Mesodermal cell (in vitro differentiated cells): Measurements from ENCODE around the gene JOSD2.
A peak's percentile ranks its signal among the peaks of the same experiment; 100 is the strongest.
"Not testable (repeated sequence)": the region's sequence is repeated elsewhere in the genome, so short reads cannot be mapped to it uniquely, and the experiment has no call there.

Source experiments
- H3K27ac ChIP-seq: 2 replicates; pipeline ENCODE4 v1.7.0; 2013; ENCODE audit warnings: mild to moderate bottlenecking, low read depth, low read length, moderate library complexity; ENCODE audit not compliant: severe bottlenecking
- H3K36me3 ChIP-seq: 2 replicates; pipeline ENCODE4 v1.7.1; 2013; ENCODE audit warnings: mild to moderate bottlenecking, low read length, moderate library complexity; ENCODE audit not compliant: control insufficient read depth, insufficient read depth
- H3K4me1 ChIP-seq: one replicate; pipeline ENCODE4 v1.7.1; 2013; ENCODE audit warnings: mild to moderate bottlenecking, low read length; ENCODE audit not compliant: insufficient read depth, control insufficient read depth, poor library complexity, severe bottlenecking
- H3K4me3 ChIP-seq: 2 replicates; pipeline ENCODE4 v1.7.0; 2013; ENCODE audit warnings: low read length, control low read depth, mild to moderate bottlenecking; ENCODE audit not compliant: insufficient read depth, poor library complexity, severe bottlenecking; ENCODE audit errors: extremely low read depth
- H3K9me3 ChIP-seq: 2 replicates; pipeline ENCODE4 v1.7.1; 2013; ENCODE audit warnings: mild to moderate bottlenecking, low read length, moderate library complexity; ENCODE audit not compliant: control insufficient read depth
- WGBS, 2 experiments: methylation state at CpG; one replicate each; pipeline ENCODE4 v1.1.5; 2013; ENCODE audit warnings: missing lambda C conversion rate in 2 of 2; ENCODE audit not compliant: insufficient coverage in 2 of 2; 5-methylcytosine and 5-hydroxymethylcytosine counted together

Gene JOSD2

DNA sequence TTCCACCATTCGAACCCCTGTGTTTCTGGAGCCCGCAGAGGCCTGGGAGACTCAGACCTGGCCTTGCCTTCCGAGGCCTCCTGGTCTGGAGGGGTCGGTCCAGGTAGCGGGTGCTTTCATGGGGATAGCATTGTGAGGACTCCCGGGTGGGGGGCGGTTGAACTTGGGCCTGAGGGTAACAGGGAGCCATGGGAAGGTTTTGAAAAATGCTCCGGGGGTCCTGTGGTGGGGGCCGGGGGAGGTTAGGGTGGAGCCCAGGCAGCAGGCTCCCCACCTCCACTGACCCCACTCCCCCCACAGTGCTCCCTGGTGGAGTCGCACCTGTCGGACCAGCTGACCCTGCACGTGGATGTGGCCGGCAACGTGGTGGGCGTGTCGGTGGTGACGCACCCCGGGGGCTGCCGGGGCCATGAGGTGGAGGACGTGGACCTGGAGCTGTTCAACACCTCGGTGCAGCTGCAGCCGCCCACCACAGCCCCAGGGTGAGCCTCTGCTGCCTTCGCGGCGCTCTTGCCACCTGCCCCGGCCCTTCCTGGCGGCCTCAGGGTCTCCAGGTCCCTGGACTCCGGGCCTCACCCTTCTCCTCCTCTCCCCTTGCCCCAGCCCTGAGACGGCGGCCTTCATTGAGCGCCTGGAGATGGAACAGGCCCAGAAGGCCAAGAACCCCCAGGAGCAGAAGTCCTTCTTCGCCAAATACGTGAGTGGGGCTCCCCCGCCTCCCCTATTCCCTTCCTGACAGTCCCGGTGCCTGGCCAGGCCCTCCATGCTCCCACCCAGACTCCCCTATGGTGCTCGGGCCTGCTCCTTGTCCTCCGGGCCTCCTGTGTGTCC is 30.5 kb downstream of the JOSD2 start:
- no peak overlapping the region for H3K4me3 ChIP-seq
- peaks cover 31% of the 10 kb centered on the region for H3K36me3 ChIP-seq
- peaks cover 10% of the 10 kb centered on the region for H3K9me3 ChIP-seq
- H3K4me1 ChIP-seq: no peaks in the 10 kb centered on the region
- WGBS, 2 experiments: 91 to 94% methylated on average over 22 to 28 of the region's 37 CpGs
- no peak overlapping the region for H3K27ac ChIP-seq

- WGBS, 2 experiments: 91 to 93% methylated on average over 10 to 14 of the region's 16 CpGs
- peaks cover 31% of the 10 kb centered on the region for H3K36me3 ChIP-seq
These were observed 31.2 kb downstream of the JOSD2 start for GRCh38 chr19:50479761-50480251.

GRCh38 chr19:50478901-50479715 is 31.9 kb downstream of the JOSD2 start:
- Histone ChIP-seq H3K36me3 (peaks cover 31% of the 10 kb centered on the region), H3K4me3 (no peak overlapping the region), H3K27ac (no peak overlapping the region), H3K9me3 (peaks cover 6% of the 10 kb centered on the region), H3K4me1 (no peaks in the 10 kb centered on the region)
- 71 to 85% methylated on average over 11 to 12 of the region's 19 CpGs for WGBS, 2 experiments

More at GRCh38 chr19:50479761-50480251, 31.2 kb downstream of the JOSD2 start:
- Histone ChIP-seq H3K27ac (no peak overlapping the region), H3K4me3 (no peak overlapping the region), H3K4me1 (no peaks in the 10 kb centered on the region), H3K9me3 (peaks cover 6% of the 10 kb centered on the region)

DNA sequence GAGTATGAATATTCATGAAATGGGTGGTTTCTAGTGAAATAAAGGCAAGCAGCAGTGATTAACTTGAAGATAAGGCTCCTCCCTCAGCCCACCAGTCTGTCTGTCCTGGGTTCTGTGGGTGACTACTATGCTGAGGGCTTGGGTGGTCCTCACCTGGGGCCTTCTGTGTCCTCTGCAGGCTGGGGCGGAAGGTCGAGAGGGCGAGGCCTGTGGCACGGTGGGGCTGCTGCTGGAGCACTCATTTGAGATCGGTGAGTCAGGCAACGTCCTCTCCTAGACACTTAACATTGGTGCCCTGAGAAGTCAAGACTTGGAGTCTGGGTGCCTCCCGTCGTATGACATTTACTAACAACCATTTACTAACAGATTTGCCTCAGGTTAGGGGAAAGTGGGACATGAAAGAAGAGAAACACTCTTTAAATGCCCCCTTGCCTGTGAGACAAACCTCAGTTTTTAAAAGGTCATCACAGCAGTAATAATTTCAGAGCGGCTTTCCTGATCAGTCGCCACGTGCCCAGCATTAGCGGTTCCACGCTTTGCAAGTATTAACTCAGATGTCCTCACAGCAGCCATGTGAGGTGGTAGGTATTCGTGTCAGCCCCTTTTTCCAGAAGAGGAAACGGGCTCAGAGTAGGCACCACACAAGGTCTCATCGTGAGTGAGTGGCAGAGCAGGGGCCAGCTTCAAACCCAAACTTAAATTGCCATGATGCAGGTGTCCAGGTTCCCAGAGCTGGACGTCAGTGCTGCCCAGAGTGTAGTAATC is 33.1 kb downstream of the JOSD2 start:
- no peak overlapping the region for H3K27ac ChIP-seq
- H3K4me1 ChIP-seq: no peaks in the 10 kb centered on the region
- H3K9me3 ChIP-seq: peaks cover 6% of the 10 kb centered on the region
- H3K4me3 ChIP-seq: no peak overlapping the region
- WGBS, 2 experiments: 87 to 91% methylated on average over 15 to 17 of the region's 17 CpGs
- H3K36me3 ChIP-seq: peaks cover 31% of the 10 kb centered on the region

DNA sequence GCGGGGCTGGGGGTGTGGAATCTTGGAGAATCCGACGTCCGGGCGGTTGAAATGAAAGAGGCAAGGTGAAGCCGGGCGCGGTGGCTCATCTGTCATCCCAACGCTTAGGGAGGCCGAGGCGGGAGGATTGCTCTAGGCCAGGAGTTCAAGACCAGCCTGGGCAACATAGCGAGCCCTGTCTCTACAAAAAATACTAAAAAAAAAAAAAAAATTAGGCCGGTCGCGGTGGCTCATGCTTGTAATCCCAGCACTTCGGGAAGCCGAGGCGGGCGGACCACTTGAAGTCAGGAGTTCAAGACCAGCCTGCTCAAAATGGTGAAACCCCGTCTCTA is 34.1 kb downstream of the JOSD2 start:
- Histone ChIP-seq H3K9me3 (peaks cover 6% of the 10 kb centered on the region), H3K27ac (no peak overlapping the region), H3K4me1 (no peaks in the 10 kb centered on the region), H3K36me3 (peaks cover 26% of the 10 kb centered on the region), H3K4me3 (peak overlapping the region; percentile 71)
- WGBS, 2 experiments: 19 to 22% methylated on average over 15 to 16 of the region's 20 CpGs

- Histone ChIP-seq H3K9me3 (peaks cover 6% of the 10 kb centered on the region), H3K4me1 (no peaks in the 10 kb centered on the region), H3K4me3 (peak within 1 kb of the TSS; percentile 71), H3K36me3 (peaks cover 23% of the 10 kb centered on the region), H3K27ac (peak within 1 kb of the TSS; percentile 64)
- 7 to 12% methylated on average over 49 to 56 of the region's 58 CpGs for WGBS, 2 experiments
These were observed 34.6 kb downstream of the JOSD2 start, which contains the start of the genes EMC10 and GARIN5A for GRCh38 chr19:50476224-50476906. TSS of gene EMC10 (plus strand) at chr19:50476507. CDS start at chr19:50476545, 38 bp downstream. TSS of gene GARIN5A (minus strand) at chr19:50476848. CDS start at chr19:50476388, 460 bp downstream.

DNA sequence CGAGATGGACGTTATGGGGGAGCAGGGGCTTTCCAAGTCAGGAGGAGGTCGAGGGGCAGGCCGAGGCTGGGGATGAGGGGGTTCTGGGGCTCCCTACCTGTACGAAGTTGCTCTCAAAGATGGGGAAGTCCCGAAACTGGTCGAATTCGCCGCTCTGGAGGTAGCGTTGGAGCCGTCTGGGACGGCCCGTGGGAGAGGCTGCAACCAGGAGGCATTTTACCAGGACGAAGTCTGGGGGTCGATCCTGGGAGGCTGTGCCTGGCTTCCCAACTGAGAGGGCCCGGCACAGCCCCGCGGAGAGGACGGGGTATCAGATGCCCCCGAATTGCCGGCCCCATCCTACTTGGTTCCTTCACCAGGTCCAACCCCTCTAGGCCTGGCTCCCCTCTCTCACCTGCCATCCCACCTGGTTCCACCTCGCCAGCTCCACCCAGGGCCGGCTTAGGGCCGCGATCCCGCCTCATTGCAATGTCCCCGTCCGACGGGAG is 35.2 kb downstream of the JOSD2 start:
- peak overlapping the region; percentile 71 for H3K4me3 ChIP-seq
- WGBS, 2 experiments: 79 to 86% methylated on average over 28 to 29 of the region's 29 CpGs
- peaks cover 6% of the 10 kb centered on the region for H3K9me3 ChIP-seq
- no peak overlapping the region for H3K27ac ChIP-seq
- H3K36me3 ChIP-seq: peaks cover 20% of the 10 kb centered on the region
- no peaks in the 10 kb centered on the region for H3K4me1 ChIP-seq

DNA sequence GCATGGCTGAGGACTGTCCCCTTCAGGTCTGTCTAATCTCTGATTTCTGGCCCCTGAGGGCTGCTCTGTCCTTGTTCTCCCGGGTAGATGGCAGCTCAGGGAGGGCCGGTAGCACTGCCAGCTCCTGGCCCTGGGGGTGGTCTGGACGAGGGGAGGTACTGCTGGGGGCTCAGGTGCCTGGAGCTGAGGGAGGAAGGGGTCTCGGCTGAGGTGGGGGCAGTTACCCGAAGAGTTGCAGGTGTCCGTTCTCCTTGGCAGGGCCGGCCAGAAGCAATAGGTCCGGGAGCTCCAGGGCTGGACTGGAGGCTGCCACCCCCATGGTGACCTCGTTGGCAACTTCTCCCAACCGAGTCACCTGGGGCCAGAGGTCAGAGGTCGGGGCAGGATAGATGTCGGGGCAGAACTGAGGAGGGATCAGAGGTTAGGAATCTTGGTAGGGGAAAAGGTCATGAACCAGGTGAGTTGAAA is 35.9 kb downstream of the JOSD2 start:
- Histone ChIP-seq H3K27ac (no peak overlapping the region), H3K36me3 (peaks cover 20% of the 10 kb centered on the region), H3K4me3 (no peak overlapping the region), H3K4me1 (no peaks in the 10 kb centered on the region), H3K9me3 (peaks cover 6% of the 10 kb centered on the region)
- 85 to 87% methylated on average over 9 to 11 of the region's 12 CpGs for WGBS, 2 experiments

DNA sequence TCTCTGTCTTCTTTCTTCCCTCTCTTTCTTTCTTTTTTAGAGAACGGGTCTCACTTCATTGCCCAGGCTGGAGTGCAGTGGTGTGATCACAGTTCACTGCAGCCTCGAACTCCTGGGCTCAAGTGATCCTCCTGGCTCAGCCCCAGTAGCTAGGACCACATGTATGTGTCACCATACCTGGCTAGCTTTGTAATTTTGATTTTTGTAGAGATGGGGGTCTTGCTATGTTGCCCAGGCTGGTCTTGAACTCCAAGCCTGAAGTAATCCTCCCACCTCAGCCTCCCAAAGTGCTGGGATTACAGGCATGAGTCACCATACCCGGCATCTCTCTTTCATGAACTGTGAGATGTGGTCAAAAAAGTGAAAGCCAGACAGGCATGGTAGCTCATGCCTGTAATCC is 37.7 kb downstream of the JOSD2 start:
- not testable (repeated sequence) for H3K4me3 ChIP-seq, H3K9me3 ChIP-seq, H3K4me1 ChIP-seq, H3K27ac ChIP-seq, H3K36me3 ChIP-seq
- WGBS, 2 experiments: 67 to 71% methylated on average over 1 to 3 of the region's 3 CpGs
